Ovary (tissue), 9 donors: ENCODE measurements around the gene FFAR4. TPM values are rescaled to one million over a fixed set of nuclear protein-coding genes. Genes with fewer than 3 reads are reported as not detected.

Source experiments
- DNase-seq, 5 donors: peaks; one replicate each; pipeline ENCODE4 v3.0.0-alpha.2; 2019 to 2020
- H3K27ac ChIP-seq, 2 donors: fragments of 200-600 bp; one replicate each; pipeline versions ENCODE4 v1.5.1 to v1.8.0; 2019 to 2022
- H3K27me3 ChIP-seq: fragments of 200-600 bp; one replicate; pipeline ENCODE4 v1.8.0; 2022
- H3K36me3 ChIP-seq: fragments of 200-600 bp; sonication (generic); one replicate; pipeline ENCODE4 v1.5.1; 2019
- H3K4me1 ChIP-seq: one replicate; pipeline ENCODE4 v1.8.1; 2013; ENCODE audit warnings: mild to moderate bottlenecking, moderate library complexity; ENCODE audit not compliant: insufficient read depth
- H3K4me3 ChIP-seq: fragments of 200-600 bp; sonication (generic); one replicate; pipeline ENCODE4 v1.5.1; 2017
- H3K9me3 ChIP-seq, 2 donors: fragments of 200-600 bp in 1 of 2; sonication (generic) in 1 of 2; one replicate each; pipeline versions ENCODE4 v1.5.1 to v1.8.1; 2013 to 2019; ENCODE audit warnings: mild to moderate bottlenecking in 1 of 2, moderate library complexity in 1 of 2
- EP300 ChIP-seq: sonication (generic); formaldehyde crosslinking; IDR thresholded peaks from one replicate; pipeline ENCODE4 v1.6.1; 2017; ENCODE audit warnings: antibody characterized with exemption
- POLR2A ChIP-seq: fragments of 450-650 bp; IDR thresholded peaks from one replicate; pipeline ENCODE4 v1.6.1; 2017; ENCODE audit warnings: antibody characterized with exemption, mild to moderate bottlenecking, moderate library complexity
- WGBS, 3 donors: extraction: QIAGEN DNeasy Blood & Tissue Kit in 1 of 3; methylation state at CpG; one replicate each; pipeline versions ENCODE4 v1.1.5 to v1.1.7; 2013 to 2017; 5-methylcytosine and 5-hydroxymethylcytosine counted together
- intact Hi-C, 4 donors: fragments of 100-400 bp; cut with DNase I; formaldehyde crosslinking; loops; one replicate each; pipeline versions ENCODE4 v1.11.0 to v1.15.1; 2022 to 2023
- polyA plus RNA-seq, 2 donors: library from polyadenylated mRNA; stranded (reverse); fragments of 200-250 nt in 1 of 2; fragments of 350-450 nt in 1 of 2; fragmentation: Illumina TruSeq in 1 of 2; extraction: RNeasy Lipid Tissue Mini Kit (QIAGEN cat#74804) in 1 of 2; gene quantifications; one replicate each; pipeline ENCODE4 v1.2.3, GENCODE V29; 2013 to 2014
- total RNA-seq, 7 donors: library from RNA; depleted of rRNA in 2 of 7; stranded (reverse); fragments of >200 nt in 2 of 7; fragmentation: NEBNext Ultra II Directional in 3 of 7; extraction: Animal tissue kit (Norgen Biotek cat#: 25700) in 3 of 7; gene quantifications; one replicate each; pipeline versions ENCODE4 v1.1.0 to v1.2.4, GENCODE V29; 2016 to 2023
- TF ChIP-seq, protein P1 (sequence below), 3 donors: fragments of 450-650 bp in 2 of 3; fragments of 200-600 bp in 1 of 3; IDR thresholded peaks; one replicate each; pipeline versions ENCODE4 v1.5.1 to v1.8.0; 2016 to 2022; ENCODE audit warnings: antibody characterized with exemption in 3 of 3, mild to moderate bottlenecking in 1 of 3
- donor health status: DM: no; HTN: no; CAD: no; lungs with moderate emphysema.
- donor health status: DM: no; HTN: no; CAD: no.
- donor health status: Bipolar disorder and iron deficiency.
- donor health status: DM: yes; HTN: yes; CAD: no.
- donor health status: DM: no; HTN: no; CAD: no.
- donor health status: DM: yes; HTN: yes; CAD: no.

FFAR4 gene
- total and polyA plus RNA-seq, 9 donors = 0.07 to 3.7 (median 0.28) TPM; not detected in 4

DNA sequence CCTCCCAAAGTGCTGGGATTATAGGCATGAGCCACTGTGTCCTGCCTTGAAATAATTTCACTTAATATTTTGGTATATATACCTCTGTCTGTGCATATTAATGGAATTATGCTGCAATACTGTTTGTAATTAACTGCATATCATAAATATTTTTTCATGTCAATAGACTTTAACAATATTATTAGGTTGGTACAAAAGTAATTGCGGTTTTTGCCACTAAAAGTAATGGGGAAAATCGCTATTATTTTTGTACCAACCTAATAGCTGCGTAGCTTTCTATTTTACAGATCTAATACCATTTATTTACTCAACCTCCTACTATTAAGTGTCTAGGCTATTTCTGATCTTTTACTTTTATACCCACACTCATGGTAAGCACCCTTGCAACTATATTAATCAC is 42.0 kb downstream of the FFAR4 start:
- H3K27ac ChIP-seq = no peak overlapping the region
- peaks cover 0 to 3% of the 10 kb centered on the region in 2 donors for H3K9me3 ChIP-seq
- intact Hi-C loops = no loop called here
- H3K4me1 ChIP-seq = no peaks in the 10 kb centered on the region
- 73 to 84% (median 76%) methylated on average over 3 of the region's 3 CpGs for WGBS, 3 donors
- TF ChIP-seq, protein P1, sequence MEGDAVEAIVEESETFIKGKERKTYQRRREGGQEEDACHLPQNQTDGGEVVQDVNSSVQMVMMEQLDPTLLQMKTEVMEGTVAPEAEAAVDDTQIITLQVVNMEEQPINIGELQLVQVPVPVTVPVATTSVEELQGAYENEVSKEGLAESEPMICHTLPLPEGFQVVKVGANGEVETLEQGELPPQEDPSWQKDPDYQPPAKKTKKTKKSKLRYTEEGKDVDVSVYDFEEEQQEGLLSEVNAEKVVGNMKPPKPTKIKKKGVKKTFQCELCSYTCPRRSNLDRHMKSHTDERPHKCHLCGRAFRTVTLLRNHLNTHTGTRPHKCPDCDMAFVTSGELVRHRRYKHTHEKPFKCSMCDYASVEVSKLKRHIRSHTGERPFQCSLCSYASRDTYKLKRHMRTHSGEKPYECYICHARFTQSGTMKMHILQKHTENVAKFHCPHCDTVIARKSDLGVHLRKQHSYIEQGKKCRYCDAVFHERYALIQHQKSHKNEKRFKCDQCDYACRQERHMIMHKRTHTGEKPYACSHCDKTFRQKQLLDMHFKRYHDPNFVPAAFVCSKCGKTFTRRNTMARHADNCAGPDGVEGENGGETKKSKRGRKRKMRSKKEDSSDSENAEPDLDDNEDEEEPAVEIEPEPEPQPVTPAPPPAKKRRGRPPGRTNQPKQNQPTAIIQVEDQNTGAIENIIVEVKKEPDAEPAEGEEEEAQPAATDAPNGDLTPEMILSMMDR (IDR thresholded peaks at IDR 0.05) = no peak
- no peak for TF ChIP-seq EP300
- TF ChIP-seq POLR2A = no peak
- no peak overlapping the region for H3K4me3 ChIP-seq
- no peaks in the 10 kb centered on the region for H3K27me3 ChIP-seq
- H3K36me3 ChIP-seq = no peaks in the 10 kb centered on the region
- no peak for DNase-seq

DNA sequence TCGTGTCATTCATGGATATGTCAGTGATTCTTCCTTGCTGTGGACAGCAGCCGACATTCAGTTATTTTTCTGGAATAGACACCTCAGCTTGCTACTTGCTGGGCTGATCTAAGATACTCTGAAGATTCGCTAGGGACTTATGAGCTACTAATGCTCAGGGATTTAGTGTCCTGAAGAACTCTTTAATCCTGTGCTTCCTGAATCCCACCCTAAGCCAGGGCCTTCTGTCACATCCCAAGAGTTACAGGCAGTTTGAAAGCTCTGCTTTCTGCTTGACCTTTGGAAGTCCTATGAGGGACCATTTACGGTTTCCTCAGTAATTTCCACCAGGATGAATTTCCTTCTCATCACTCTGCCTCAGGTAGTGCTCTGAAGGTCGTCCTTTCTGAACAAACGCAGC is 45.8 kb downstream of the FFAR4 start, which contains the start of gene PDE6C:
Gene PDE6C (plus strand): TSS at position 227 of the 400 bp plus-strand sequence. CDS start 189 bp downstream, outside the sequence.
- H3K4me1 ChIP-seq = no peaks in the 10 kb centered on the region
- no peak within 1 kb of the TSS for H3K27ac ChIP-seq
- TF ChIP-seq POLR2A = no peak
- no peak for TF ChIP-seq EP300
- TF ChIP-seq, protein P1 (IDR thresholded peaks at IDR 0.05) = no peak
- H3K27me3 ChIP-seq = no peaks in the 10 kb centered on the region
- H3K4me3 ChIP-seq = no peak within 1 kb of the TSS
- 84 to 87% (median 86%) methylated on average over 6 of the region's 6 CpGs for WGBS, 3 donors
- no peaks in the 10 kb centered on the region for H3K36me3 ChIP-seq
- DNase-seq = no peak
- H3K9me3 ChIP-seq = peaks cover 0 to 3% of the 10 kb centered on the region in 2 donors
- intact Hi-C loops = no loop called here

DNA sequence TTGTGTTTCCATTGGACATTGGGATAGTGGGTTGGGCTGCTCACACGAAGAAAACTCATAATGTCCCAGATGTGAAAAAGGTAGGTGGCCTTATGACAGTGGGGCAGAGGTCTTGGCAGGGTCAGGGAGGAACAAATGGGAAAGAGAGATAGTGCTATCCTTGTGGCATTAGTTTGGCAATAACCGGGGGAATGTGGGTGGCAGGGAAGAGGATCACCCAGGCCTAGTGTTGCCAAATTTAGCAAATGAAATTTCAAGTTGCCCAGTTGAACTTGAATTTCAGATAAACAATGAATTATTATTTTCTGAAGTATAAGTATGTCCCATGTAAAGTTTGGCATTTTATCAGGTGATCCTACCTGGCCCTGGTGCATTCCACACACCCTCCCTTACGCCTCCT is 46.7 kb downstream of the FFAR4 start:
- TF ChIP-seq EP300 (no peak), POLR2A (no peak)
- TF ChIP-seq, protein P1 (IDR thresholded peaks at IDR 0.05) = no peak
- Histone ChIP-seq H3K27ac (no peak overlapping the region), H3K4me3 (no peak overlapping the region), H3K4me1 (no peaks in the 10 kb centered on the region), H3K36me3 (no peaks in the 10 kb centered on the region), H3K27me3 (no peaks in the 10 kb centered on the region), H3K9me3 (no peaks in the 10 kb centered on the region)
- DNase-seq = no peak
- WGBS, 3 donors = 76 to 81% (median 79%) methylated on average over 3 of the region's 3 CpGs
- intact Hi-C loops = no loop called here

DNA sequence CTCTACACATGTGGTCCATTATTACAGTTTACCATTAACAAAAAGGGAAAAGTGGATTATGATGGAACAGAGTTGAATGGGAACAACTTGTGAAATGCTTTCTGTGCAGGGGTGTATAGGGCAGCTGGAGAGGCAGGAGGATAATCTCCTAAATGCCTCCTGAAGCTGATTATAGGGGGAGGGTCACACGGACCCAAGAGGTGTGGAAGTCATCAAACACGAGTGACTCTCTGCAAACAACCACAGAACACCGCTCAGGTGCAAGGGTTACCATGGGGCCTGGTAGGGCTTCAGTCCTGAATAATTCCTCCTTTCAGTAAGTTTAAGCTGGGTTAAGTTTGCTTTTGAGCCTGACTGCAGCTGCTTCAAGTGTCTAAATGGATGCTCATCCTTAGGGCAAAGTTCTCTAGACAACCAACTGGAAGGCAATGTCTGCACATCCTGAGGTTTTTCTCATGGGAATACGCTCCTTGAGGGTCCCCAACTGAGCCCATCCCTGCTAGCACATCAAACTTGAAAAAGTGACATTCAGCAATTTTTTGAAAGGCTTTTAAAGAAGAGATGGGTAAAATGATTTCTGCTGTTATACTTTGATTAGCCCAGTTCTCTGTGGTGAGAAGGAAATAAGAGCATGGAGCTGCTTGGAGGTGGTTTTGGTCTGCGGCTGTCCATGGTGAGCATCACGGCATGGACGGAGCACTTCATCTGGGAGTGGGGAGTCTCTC is 47.8 kb downstream of the FFAR4 start:
- Histone ChIP-seq H3K36me3 (no peaks in the 10 kb centered on the region), H3K27ac (no peak overlapping the region), H3K4me3 (no peak overlapping the region), H3K9me3 (no peaks in the 10 kb centered on the region), H3K4me1 (no peaks in the 10 kb centered on the region), H3K27me3 (no peaks in the 10 kb centered on the region)
- TF ChIP-seq, protein P1 (IDR thresholded peaks at IDR 0.05) = no peak
- TF ChIP-seq EP300 (no peak), POLR2A (no peak)
- DNase-seq = no peak
- 70 to 72% (median 71%) methylated on average over 7 of the region's 7 CpGs for WGBS, 3 donors
- intact Hi-C loops = no loop called here
